WTC11 (cell line): Measurements from ENCODE around the gene DNMT3A.

Source experiments
- AFF4 ChIP-seq: sonication (generic); formaldehyde crosslinking; IDR thresholded peaks from 2 replicates; pipeline ENCODE4 v1.8.1; 2023; ENCODE audit warnings: mild to moderate bottlenecking, missing genetic modification reagents, borderline replicate concordance
- CTCF ChIP-seq: fragments of 200-600 bp; IDR thresholded peaks from 2 replicates; pipeline ENCODE4 v1.8.0; 2022; ENCODE audit warnings: antibody characterized with exemption
- ESRRA ChIP-seq: sonication (generic); formaldehyde crosslinking; IDR thresholded peaks from 2 replicates; pipeline ENCODE4 v1.8.1; 2022; ENCODE audit warnings: mild to moderate bottlenecking, missing genetic modification reagents, borderline replicate concordance
- JUN ChIP-seq: sonication (generic); formaldehyde crosslinking; IDR thresholded peaks from 2 replicates; pipeline ENCODE4 v1.8.0; 2023; ENCODE audit warnings: mild to moderate bottlenecking, missing genetic modification reagents
- MAX ChIP-seq: sonication (generic); formaldehyde crosslinking; IDR thresholded peaks from 2 replicates; pipeline ENCODE4 v1.8.0; 2022; ENCODE audit warnings: mild to moderate bottlenecking, missing genetic modification reagents
- NR3C1 ChIP-seq: sonication (generic); formaldehyde crosslinking; conservative IDR thresholded peaks from 2 replicates; pipeline ENCODE4 v1.8.1; 2023; ENCODE audit warnings: low read depth, mild to moderate bottlenecking, missing genetic modification reagents
- USF1 ChIP-seq: sonication (generic); formaldehyde crosslinking; IDR thresholded peaks from 2 replicates; pipeline ENCODE4 v1.8.0; 2022; ENCODE audit warnings: mild to moderate bottlenecking, missing genetic modification reagents
- USF2 ChIP-seq: sonication (generic); formaldehyde crosslinking; IDR thresholded peaks from 2 replicates; pipeline ENCODE4 v1.8.1; 2023; ENCODE audit warnings: mild to moderate bottlenecking, missing genetic modification reagents, moderate library complexity

- no peak for TF ChIP-seq USF1 (CRISPR knock-in tag)
- TF ChIP-seq USF2 (CRISPR knock-in tag): no peak
- no peak for TF ChIP-seq CTCF
- no peak for TF ChIP-seq MAX (CRISPR knock-in tag)
- TF ChIP-seq AFF4: no peak
- TF ChIP-seq JUN: no peak
- no peak for TF ChIP-seq ESRRA (CRISPR knock-in tag)
- TF ChIP-seq NR3C1: no peak
Measured at GRCh38 chr2:25332571-25332970, 9.2 kb downstream of the DNMT3A start.
